Lower leg skin (tissue), 4 donors: ENCODE measurements around the gene PRPF19. TPM values are rescaled to one million over a fixed set of nuclear protein-coding genes. Genes with fewer than 3 reads are reported as not detected.

Source experiments
- DNase-seq, 2 donors: peaks; one replicate each; pipeline ENCODE4 v3.0.0-alpha.2; 2019; ENCODE audit warnings: low spot score in 2 of 2
- H3K4me3 ChIP-seq: fragments of 200-600 bp; sonication (generic); 2 replicates; pipeline ENCODE4 v1.5.1; 2017; ENCODE audit warnings: mild to moderate bottlenecking, low read depth; ENCODE audit not compliant: poor library complexity, severe bottlenecking
- CTCF ChIP-seq, 3 donors: fragments of 450-650 bp; IDR thresholded peaks; one replicate each; pipeline ENCODE4 v1.5.1; 2016; ENCODE audit warnings: antibody characterized with exemption in 3 of 3, mild to moderate bottlenecking in 3 of 3, moderate library complexity in 2 of 3
- POLR2A ChIP-seq, 2 donors: fragments of 450-650 bp; IDR thresholded peaks; one replicate each; pipeline ENCODE4 v1.6.1; 2016 to 2017; ENCODE audit warnings: antibody characterized with exemption in 2 of 2, mild to moderate bottlenecking in 1 of 2, moderate library complexity in 1 of 2
- WGBS, 2 donors: methylation state at CpG; one replicate each; pipeline ENCODE4 v1.1.5; 2018; 5-methylcytosine and 5-hydroxymethylcytosine counted together
- intact Hi-C: fragments of 100-400 bp; cut with DNase I; formaldehyde crosslinking; loops from one replicate; pipeline ENCODE4 v1.15.0; 2023; ENCODE audit warnings: low total_unique reads
- total RNA-seq, 4 donors: library from RNA; depleted of rRNA; stranded (reverse); fragments of >200 nt; gene quantifications; one replicate each; pipeline ENCODE4 v1.1.0, GENCODE V29; 2016

PRPF19 gene
- total RNA-seq, 4 donors from 2014 or later: 75.3 to 119 (median 108) TPM

- TF ChIP-seq CTCF (IDR thresholded peaks at IDR 0.05): no peak
- TF ChIP-seq POLR2A (IDR thresholded peaks at IDR 0.05): no peak
- WGBS, 2 donors: 50 to 54% methylated on average over 2 of the region's 2 CpGs
- intact Hi-C loops: no loop called here
- no peak for DNase-seq
- no peak overlapping the region for H3K4me3 ChIP-seq
Measured at GRCh38 chr11:60947700-60948099, 41.3 kb upstream of the PRPF19 start.

GRCh38 chr11:60946601-60947264 is 40.3 kb upstream of the PRPF19 start:
- TF ChIP-seq POLR2A (IDR thresholded peaks at IDR 0.05) (no peak), CTCF (IDR thresholded peaks at IDR 0.05) (no peak)
- WGBS, 2 donors: 79 to 82% methylated on average over 14 to 15 of the region's 15 CpGs
- no peak for DNase-seq
- intact Hi-C loops: no loop called here
- H3K4me3 ChIP-seq: no peak overlapping the region

GRCh38 chr11:60945295-60945667 is 38.9 kb upstream of the PRPF19 start:
- no peak overlapping the region for H3K4me3 ChIP-seq
- TF ChIP-seq POLR2A (IDR thresholded peaks at IDR 0.05): no peak
- no peak for TF ChIP-seq CTCF (IDR thresholded peaks at IDR 0.05)
- no peak for DNase-seq
- WGBS, 2 donors: 86 to 96% methylated on average over 5 of the region's 5 CpGs
- intact Hi-C loops: no loop called here

- no peak overlapping the region for H3K4me3 ChIP-seq
- WGBS, 2 donors: 82 to 85% methylated on average over 11 of the region's 11 CpGs
- DNase-seq: no peak
- intact Hi-C loops: no loop called here
- TF ChIP-seq POLR2A (IDR thresholded peaks at IDR 0.05): no peak
- no peak for TF ChIP-seq CTCF (IDR thresholded peaks at IDR 0.05)
Measured at GRCh38 chr11:60944490-60945294, 38.3 kb upstream of the PRPF19 start.

GRCh38 chr11:60942970-60943565 is 36.7 kb upstream of the PRPF19 start:
- TF ChIP-seq POLR2A (IDR thresholded peaks at IDR 0.05) (no peak), CTCF (IDR thresholded peaks at IDR 0.05) (no peak)
- intact Hi-C loops: no loop called here
- DNase-seq: peak in 1 of 2 donors; percentile 46
- 52 to 58% methylated on average over 9 of the region's 9 CpGs for WGBS, 2 donors
- no peak overlapping the region for H3K4me3 ChIP-seq
